Nephron progenitor cell (in vitro differentiated cells): ENCODE results near the gene ZBTB39.

ENCODE experiments used
- DNase-seq: peaks from one replicate; pipeline ENCODE4 v3.0.0; 2021
- H3K27ac Mint-ChIP-seq: 2 replicates; pipeline ENCODE4 v1.8.0; 2021; ENCODE audit warnings: mild to moderate bottlenecking, moderate library complexity, mixed read lengths
- H3K27me3 Mint-ChIP-seq: 2 replicates; pipeline ENCODE4 v1.8.0; 2021; ENCODE audit warnings: mild to moderate bottlenecking, low read depth, mixed read lengths; ENCODE audit not compliant: poor library complexity
- H3K36me3 Mint-ChIP-seq: 2 replicates; pipeline ENCODE4 v1.8.0; 2021; ENCODE audit warnings: low read depth, mixed read lengths
- H3K4me1 Mint-ChIP-seq: 2 replicates; pipeline ENCODE4 v1.8.0; 2021; ENCODE audit warnings: mixed read lengths
- H3K4me3 Mint-ChIP-seq: 2 replicates; pipeline ENCODE4 v1.8.0; 2021; ENCODE audit warnings: mild to moderate bottlenecking, moderate library complexity, mixed read lengths
- H3K9me3 Mint-ChIP-seq: 2 replicates; pipeline ENCODE4 v1.8.0; 2021; ENCODE audit warnings: mild to moderate bottlenecking, moderate library complexity, mixed read lengths
- TF ChIP-seq, protein P1 (sequence below): fragments of 200-600 bp; sonication (generic); IDR thresholded peaks from 2 replicates; pipeline ENCODE4 v1.5.0; 2021; ENCODE audit warnings: antibody characterized with exemption

ZBTB39 gene

DNA sequence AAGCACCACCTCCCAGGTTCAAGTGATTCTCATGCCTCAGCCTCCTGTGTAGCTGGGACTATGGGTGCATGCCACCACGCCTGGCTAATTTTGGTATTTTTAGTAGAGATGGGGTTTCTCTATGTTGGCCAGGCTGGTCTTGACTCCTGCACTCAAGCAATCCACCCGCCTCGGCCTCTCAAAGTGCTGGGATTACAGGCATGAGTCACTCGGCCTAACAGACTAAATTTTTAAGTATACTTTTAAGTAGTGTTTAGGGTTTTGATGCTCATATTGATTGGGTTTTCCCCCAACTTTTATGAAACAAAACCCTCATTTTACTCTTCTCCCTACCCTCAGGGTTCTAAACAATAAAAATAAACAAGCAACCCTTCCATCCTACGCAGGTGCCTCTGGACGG lies 38.1 kb upstream of the ZBTB39 start:
- Mint-ChIP-seq H3K4me1 (no peaks in the 10 kb centered on the region), H3K27me3 (peaks cover 48% of the 10 kb centered on the region), H3K36me3 (no peaks in the 10 kb centered on the region), H3K4me3 (no peak overlapping the region), H3K27ac (no peak overlapping the region), H3K9me3 (no peaks in the 10 kb centered on the region)
- TF ChIP-seq, protein P1, sequence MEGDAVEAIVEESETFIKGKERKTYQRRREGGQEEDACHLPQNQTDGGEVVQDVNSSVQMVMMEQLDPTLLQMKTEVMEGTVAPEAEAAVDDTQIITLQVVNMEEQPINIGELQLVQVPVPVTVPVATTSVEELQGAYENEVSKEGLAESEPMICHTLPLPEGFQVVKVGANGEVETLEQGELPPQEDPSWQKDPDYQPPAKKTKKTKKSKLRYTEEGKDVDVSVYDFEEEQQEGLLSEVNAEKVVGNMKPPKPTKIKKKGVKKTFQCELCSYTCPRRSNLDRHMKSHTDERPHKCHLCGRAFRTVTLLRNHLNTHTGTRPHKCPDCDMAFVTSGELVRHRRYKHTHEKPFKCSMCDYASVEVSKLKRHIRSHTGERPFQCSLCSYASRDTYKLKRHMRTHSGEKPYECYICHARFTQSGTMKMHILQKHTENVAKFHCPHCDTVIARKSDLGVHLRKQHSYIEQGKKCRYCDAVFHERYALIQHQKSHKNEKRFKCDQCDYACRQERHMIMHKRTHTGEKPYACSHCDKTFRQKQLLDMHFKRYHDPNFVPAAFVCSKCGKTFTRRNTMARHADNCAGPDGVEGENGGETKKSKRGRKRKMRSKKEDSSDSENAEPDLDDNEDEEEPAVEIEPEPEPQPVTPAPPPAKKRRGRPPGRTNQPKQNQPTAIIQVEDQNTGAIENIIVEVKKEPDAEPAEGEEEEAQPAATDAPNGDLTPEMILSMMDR = no peak
- DNase-seq = no peak

DNA sequence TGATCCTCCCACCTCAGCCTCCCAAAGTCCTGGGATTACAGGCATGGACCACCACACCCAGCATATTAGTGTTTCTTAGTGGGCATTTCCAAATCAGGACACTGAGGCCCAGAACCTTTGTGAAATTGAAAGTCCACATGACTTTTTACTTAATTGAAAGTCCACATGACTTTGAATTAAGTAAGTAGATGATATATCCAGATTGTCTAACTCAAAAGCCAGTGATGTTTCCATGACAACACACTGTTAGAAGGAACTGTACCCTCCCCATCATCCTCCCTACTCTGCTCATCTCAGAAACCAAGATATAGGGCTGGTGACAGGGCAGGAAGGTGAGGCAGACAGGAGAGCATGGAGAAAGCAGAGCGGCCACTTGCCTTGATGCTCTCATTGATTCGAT lies 36.3 kb upstream of the ZBTB39 start:
- Mint-ChIP-seq H3K36me3 (no peaks in the 10 kb centered on the region), H3K27me3 (peaks cover 45% of the 10 kb centered on the region), H3K27ac (no peak overlapping the region), H3K9me3 (no peaks in the 10 kb centered on the region), H3K4me1 (no peaks in the 10 kb centered on the region), H3K4me3 (no peak overlapping the region)
- TF ChIP-seq, protein P1 = no peak
- DNase-seq = no peak

DNA sequence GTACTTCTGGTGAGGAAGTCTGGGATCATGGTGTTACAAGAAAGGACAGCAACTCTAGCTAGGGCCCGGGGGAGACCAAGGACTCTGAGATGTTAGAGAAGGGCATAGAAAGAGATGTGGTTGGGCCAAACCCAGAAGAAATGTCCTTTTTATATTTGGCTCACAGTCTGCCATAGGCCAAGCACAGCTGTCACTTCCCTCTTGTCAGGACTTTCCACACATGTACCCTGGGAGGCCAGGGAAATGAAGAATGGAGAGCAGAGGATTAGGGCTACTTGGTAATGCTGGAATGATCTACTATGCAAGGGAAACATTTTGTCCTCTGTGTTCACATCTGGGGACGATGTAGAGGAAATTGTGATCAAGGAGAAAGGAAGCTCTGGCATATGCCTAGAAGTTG lies 34.4 kb upstream of the ZBTB39 start:
- Mint-ChIP-seq H3K27ac (no peak overlapping the region), H3K36me3 (no peaks in the 10 kb centered on the region), H3K4me1 (no peaks in the 10 kb centered on the region), H3K9me3 (no peaks in the 10 kb centered on the region), H3K4me3 (no peak overlapping the region), H3K27me3 (peaks cover 34% of the 10 kb centered on the region)
- TF ChIP-seq, protein P1 = no peak
- DNase-seq = no peak

DNA sequence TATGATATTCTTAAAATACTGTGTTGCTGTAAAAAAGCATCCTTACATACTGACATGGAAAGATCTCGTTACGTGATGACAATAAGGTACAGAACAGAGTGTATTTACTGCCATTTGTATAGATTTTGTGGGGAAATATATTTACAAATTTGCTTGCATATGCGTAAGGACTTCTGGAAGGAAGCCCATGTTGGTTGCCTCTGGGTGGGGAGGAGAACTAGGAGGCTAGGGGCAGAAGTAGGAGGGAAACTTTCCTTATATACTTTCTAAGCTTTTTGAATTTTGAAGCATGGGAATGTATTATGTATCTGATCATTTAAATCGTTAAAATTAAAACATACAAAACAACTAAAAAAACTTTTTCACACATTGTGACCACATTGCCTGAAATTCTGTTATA lies 33.9 kb upstream of the ZBTB39 start:
- no peak for DNase-seq
- peaks cover 32% of the 10 kb centered on the region for H3K27me3 Mint-ChIP-seq
- H3K4me3 Mint-ChIP-seq = no peak overlapping the region
- H3K4me1 Mint-ChIP-seq = no peaks in the 10 kb centered on the region
- H3K27ac Mint-ChIP-seq = no peak overlapping the region
- no peaks in the 10 kb centered on the region for H3K9me3 Mint-ChIP-seq
- no peaks in the 10 kb centered on the region for H3K36me3 Mint-ChIP-seq
- TF ChIP-seq, protein P1 = no peak

DNA sequence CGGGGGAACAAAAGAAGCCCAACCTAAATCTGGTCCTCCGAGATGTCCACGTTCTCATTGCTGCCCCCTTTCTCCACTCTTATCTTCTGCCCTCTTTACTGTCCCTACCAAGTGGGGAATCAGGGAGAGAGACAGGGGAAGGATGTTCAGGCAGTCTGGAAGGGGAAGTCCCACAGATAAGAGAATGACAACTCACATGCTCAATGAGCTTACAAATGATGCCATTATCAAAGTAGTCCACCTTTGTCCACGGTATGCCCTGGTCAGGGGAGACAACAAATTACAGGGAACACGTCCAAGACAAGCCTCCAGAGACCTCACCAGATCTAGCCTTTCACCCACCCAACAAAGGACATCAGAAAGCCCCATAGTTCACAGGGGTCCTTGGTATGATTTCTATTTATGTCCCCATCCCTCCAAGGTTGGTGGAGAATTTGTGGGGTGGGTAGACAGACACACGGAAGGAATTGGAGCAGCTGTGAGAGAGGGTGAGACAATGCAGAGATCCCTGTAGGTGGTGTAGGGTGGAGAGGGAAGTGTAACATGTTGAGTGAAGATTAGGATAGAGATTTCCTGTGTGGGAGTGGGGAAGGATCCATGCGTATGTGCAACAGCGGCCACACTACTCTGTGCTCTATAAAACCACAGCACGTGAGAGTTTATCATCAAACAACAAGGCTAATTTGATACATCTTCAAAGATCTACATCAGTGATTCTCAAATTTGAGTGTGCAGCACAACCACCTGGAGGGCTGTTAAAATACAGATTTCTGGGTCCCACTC lies 32.9 kb upstream of the ZBTB39 start:
- H3K36me3 Mint-ChIP-seq = no peaks in the 10 kb centered on the region
- no peak for DNase-seq
- no peak overlapping the region for H3K4me3 Mint-ChIP-seq

More for the DNA sequence above, 32.9 kb upstream of the ZBTB39 start:
- Mint-ChIP-seq H3K4me1 (no peaks in the 10 kb centered on the region), H3K9me3 (no peaks in the 10 kb centered on the region), H3K27ac (no peak overlapping the region), H3K27me3 (peaks cover 28% of the 10 kb centered on the region)
- TF ChIP-seq, protein P1 = no peak
